Panc1 (cell line): ENCODE results near the gene CCDC50. TPM values are rescaled to one million over a fixed set of nuclear protein-coding genes. Genes with fewer than 3 reads are reported as not detected.

Source experiments
- ATAC-seq: fragments of 200-7000 bp; cut with Tn5 transposase; 2 replicates; pipeline ENCODE4 v1.9.1; 2020; ENCODE audit warnings: mild to moderate bottlenecking, moderate library complexity
- BruUV-seq: library from RNA; stranded (reverse); fragments of 400-500 nt; replicated peaks from 2 replicates; lab custom pipeline; 2021; lab: Mats Ljungman, UMichigan
- CTCF ChIA-PET: fragments of 300-600 bp; sonication (Branson Sonifier 250); formaldehyde crosslinking; loops from one replicate; lab custom pipeline; 2022; ENCODE audit warnings: antibody characterized with exemption; lab: Charles Lee
- POLR2A ChIA-PET: fragments of 300-600 bp; sonication (Branson Sonifier 250); formaldehyde crosslinking; loops from one replicate; lab custom pipeline; 2022; ENCODE audit warnings: antibody characterized with exemption; lab: Charles Lee
- DNase-seq: peaks from one replicate; pipeline ENCODE4 v3.0.0-alpha.2; 2010; ENCODE audit warnings: low read depth, low spot score
- H3K27ac ChIP-seq: 2 replicates; pipeline ENCODE4 v1.5.1; 2011; ENCODE audit warnings: mild to moderate bottlenecking, low read length, inconsistent platforms
- H3K27me3 ChIP-seq: fragments of 200-500 bp; sonication (Bioruptor generic); 2 replicates; pipeline ENCODE4 v1.6.0; 2014; ENCODE audit warnings: low read length, inconsistent platforms; ENCODE audit not compliant: control insufficient read depth, insufficient read depth
- H3K36me3 ChIP-seq: fragments of 200-500 bp; sonication (Bioruptor generic); 2 replicates; pipeline ENCODE4 v1.5.1; 2014; ENCODE audit warnings: inconsistent platforms, mild to moderate bottlenecking, low read length, moderate library complexity; ENCODE audit not compliant: control insufficient read depth, insufficient read depth
- H3K4me1 ChIP-seq: 2 replicates; pipeline ENCODE4 v1.5.1; 2011; ENCODE audit warnings: inconsistent platforms, mild to moderate bottlenecking, low read length, moderate library complexity; ENCODE audit not compliant: control insufficient read depth, insufficient read depth
- H3K4me3 ChIP-seq, 2 experiments: 2 replicates each; pipeline ENCODE4 v1.5.1; 2011 to 2012; ENCODE audit warnings: low read depth in 2 of 2, low read length in 2 of 2, mild to moderate bottlenecking in 2 of 2, inconsistent platforms in 1 of 2, moderate library complexity in 1 of 2
- H3K9me3 ChIP-seq: fragments of 200-500 bp; sonication (Bioruptor generic); 2 replicates; pipeline ENCODE4 v1.5.1; 2014; ENCODE audit warnings: low read depth, mild to moderate bottlenecking, inconsistent platforms, low read length, moderate library complexity; ENCODE audit not compliant: control insufficient read depth, insufficient read depth
- CTCF ChIP-seq: fragments of 450-650 bp; IDR thresholded peaks from 2 replicates; pipeline ENCODE4 v1.5.1; 2017; ENCODE audit warnings: mild to moderate bottlenecking
- POLR2AphosphoS5 ChIP-seq: IDR thresholded peaks from 2 replicates; pipeline ENCODE4 v1.6.1; 2012; ENCODE audit warnings: mild to moderate bottlenecking, low read depth, low read length, moderate library complexity
- REST ChIP-seq, 2 experiments: IDR thresholded peaks; 2 replicates each; pipeline ENCODE4 v1.6.1; 2011 to 2012; ENCODE audit warnings: low read depth in 2 of 2, control low read depth in 1 of 2, low read length in 1 of 2, mild to moderate bottlenecking in 1 of 2, moderate library complexity in 1 of 2; ENCODE audit not compliant: insufficient read depth in 1 of 2
- SIN3A ChIP-seq: IDR thresholded peaks from 2 replicates; pipeline ENCODE4 v1.6.1; 2012; ENCODE audit warnings: low read depth, mild to moderate bottlenecking, low read length, moderate library complexity, borderline replicate concordance; ENCODE audit not compliant: insufficient read depth
- TCF7L2 ChIP-seq: IDR thresholded peaks from 2 replicates; pipeline ENCODE4 v1.6.1; 2011; ENCODE audit warnings: mild to moderate bottlenecking, low read depth, low read length, inconsistent platforms
- in situ Hi-C: cut with HindIII; loops from 2 replicates; pipeline ENCODE4 v1.10.0; 2016; ENCODE audit warnings: low sequenced_read_pairs, low pct_unique_long_range_greater_than_20kb
- intact Hi-C: fragments of 100-400 bp; cut with micrococcal nuclease; formaldehyde crosslinking; loops from one replicate; pipeline ENCODE4 v1.10.0; 2022; ENCODE audit not compliant: unreplicated experiment
- total RNA-seq: library from RNA; stranded (reverse); gene quantifications from one replicate; pipeline ENCODE4 v1.2.1, GENCODE V29; 2021; ENCODE audit not compliant: unreplicated experiment

Gene CCDC50
- total RNA-seq, 1 experiment from 2014 or later: 89.3 TPM

GRCh38 chr3:191401775-191402357, 72.7 kb downstream of the CCDC50 start:
- no peaks in the 10 kb centered on the region for H3K27me3 ChIP-seq
- H3K9me3 ChIP-seq: no peaks in the 10 kb centered on the region
- H3K4me3 ChIP-seq: no peak overlapping the region
- H3K36me3 ChIP-seq: no peaks in the 10 kb centered on the region
- in situ Hi-C loops: no loop called here
- no peaks in the 10 kb centered on the region for H3K4me1 ChIP-seq
- ChIA-PET POLR2A (no interaction called here), CTCF (no interaction called here)
- no peak for TF ChIP-seq POLR2AphosphoS5
- TF ChIP-seq TCF7L2: no peak
- no peak for TF ChIP-seq CTCF
- TF ChIP-seq REST (IDR thresholded peaks at IDR 0.05; ENCODE audit: insufficient read depth in 1 of 2, low read depth in 2 of 2, low read length in 1 of 2): no peak
- no peak for TF ChIP-seq SIN3A
- 0 out of 2 replicates have a peak, but pooled peaks have one; percentile 42 for ATAC-seq
- no peak for DNase-seq
- BruUV-seq: no TSS peak
- no peak overlapping the region for H3K27ac ChIP-seq
- intact Hi-C loops: no loop called here

GRCh38 chr3:191409791-191410359, 80.7 kb downstream of the CCDC50 start:
- no TSS peak for BruUV-seq
- POLR2A ChIA-PET: no interaction called here
- Histone ChIP-seq H3K36me3 (no peaks in the 10 kb centered on the region), H3K27ac (no peak overlapping the region), H3K9me3 (peaks cover 13% of the 10 kb centered on the region), H3K27me3 (no peaks in the 10 kb centered on the region), H3K4me1 (no peaks in the 10 kb centered on the region), H3K4me3 (no peak overlapping the region)
- CTCF ChIA-PET: no interaction called here
- DNase-seq (no peak), ATAC-seq (no peak)
- in situ Hi-C loops (no loop called here), intact Hi-C loops (loop anchor here (10.0 kb wide), 1 partner anchor 775 kb away; no protein-coding TSS in a partner anchor)
- TF ChIP-seq TCF7L2 (no peak), REST (IDR thresholded peaks at IDR 0.05; ENCODE audit: insufficient read depth in 1 of 2, low read depth in 2 of 2, low read length in 1 of 2) (no peak), SIN3A (no peak), POLR2AphosphoS5 (no peak), CTCF (no peak)
